HG02571 (cell line): ENCODE measurements around the gene TMEM234.
"Not testable (repeated sequence)": the region's sequence is repeated elsewhere in the genome, so short reads cannot be mapped to it uniquely, and the experiment has no call there.

Experiments used
- ATAC-seq: cut with Tn5 transposase; IDR thresholded peaks from one replicate; pipeline ENCODE4 v1.9.1; 2021; ENCODE audit warnings: mild to moderate bottlenecking, moderate library complexity; ENCODE audit not compliant: unreplicated experiment

Gene TMEM234

GRCh38 chr1:32221980-32222755 is at the start of gene TMEM234, which contains the start of gene EIF3I:
Gene TMEM234, minus strand, starts transcription at chr1:32222353. Its CDS starts 31 bp downstream, at chr1:32222322.
Gene EIF3I, plus strand, starts transcription at chr1:32222407. Its CDS starts 35 bp downstream, at chr1:32222442.
- peak; percentile 86 for ATAC-seq

- ATAC-seq, result no peak
Observed at GRCh38 chr1:32269744-32270143, 47.6 kb upstream of the TMEM234 start.

GRCh38 chr1:32266921-32267591 is 44.9 kb upstream of the TMEM234 start:
- ATAC-seq, result no peak

GRCh38 chr1:32265846-32266245 is 43.7 kb upstream of the TMEM234 start:
- no peak for ATAC-seq

- ATAC-seq, result no peak
Observed at GRCh38 chr1:32263744-32264143, 41.6 kb upstream of the TMEM234 start.

- not testable (repeated sequence) for ATAC-seq
Observed at GRCh38 chr1:32263236-32263593, 41.1 kb upstream of the TMEM234 start.

- ATAC-seq, result no peak
Observed at GRCh38 chr1:32257227-32257508, 35.0 kb upstream of the TMEM234 start.

- no peak for ATAC-seq
Observed at GRCh38 chr1:32256473-32257226, 34.5 kb upstream of the TMEM234 start.

GRCh38 chr1:32255072-32256071 is 33.2 kb upstream of the TMEM234 start:
- no peak for ATAC-seq

- ATAC-seq, result no peak
Observed at GRCh38 chr1:32250893-32251716, 29.0 kb upstream of the TMEM234 start, which contains the start of gene LCK. Gene LCK, plus strand, starts transcription at chr1:32251265. Its CDS starts 23,065 bp downstream, at chr1:32274330.

GRCh38 chr1:32249831-32250525 is 27.8 kb upstream of the TMEM234 start:
- peak; percentile 49 for ATAC-seq

- peak; percentile 38 for ATAC-seq
Observed at GRCh38 chr1:32247983-32248889, 26.1 kb upstream of the TMEM234 start.

- ATAC-seq, result no peak
Observed at GRCh38 chr1:32247452-32247851, 25.3 kb upstream of the TMEM234 start.

- no peak for ATAC-seq
Observed at GRCh38 chr1:32246888-32247273, 24.7 kb upstream of the TMEM234 start, which contains the start of gene FAM167B. Gene FAM167B, plus strand, starts transcription at chr1:32247222. Its CDS starts 200 bp downstream, at chr1:32247422.

GRCh38 chr1:32242341-32242851 is 20.2 kb upstream of the TMEM234 start:
- ATAC-seq, result no peak

- no peak for ATAC-seq
Observed at GRCh38 chr1:32241001-32241763, 19.0 kb upstream of the TMEM234 start.
